RWPE2 (cell line): ENCODE measurements around the gene LHX5.

Experiments
- ATAC-seq: fragments of 200-7000 bp; cut with Tn5 transposase; 3 replicates; pipeline ENCODE4 v1.9.1; 2021; ENCODE audit warnings: low read depth
- DNase-seq: peaks from one replicate; pipeline ENCODE4 v3.0.0-alpha.2; 2020; ENCODE audit warnings: low spot score
- H3K27ac ChIP-seq: fragments of 450-650 bp; 2 replicates; pipeline ENCODE4 v1.5.1; 2017; ENCODE audit warnings: mild to moderate bottlenecking; ENCODE audit not compliant: poor library complexity, severe bottlenecking
- H3K27me3 ChIP-seq: fragments of 250-450 bp; sonication (Bioruptor Pico); 2 replicates; pipeline ENCODE4 v1.5.1; 2021; ENCODE audit warnings: mild to moderate bottlenecking, moderate library complexity; ENCODE audit not compliant: insufficient read depth, poor library complexity, severe bottlenecking
- H3K36me3 ChIP-seq: fragments of 250-450 bp; sonication (Bioruptor Pico); 2 replicates; pipeline ENCODE4 v1.5.1; 2020; ENCODE audit warnings: low read depth, mild to moderate bottlenecking, moderate library complexity
- H3K4me1 ChIP-seq: fragments of 250-450 bp; sonication (Bioruptor Pico); 2 replicates; pipeline ENCODE4 v1.5.1; 2021; ENCODE audit warnings: mild to moderate bottlenecking, moderate library complexity; ENCODE audit not compliant: insufficient read depth, poor library complexity, severe bottlenecking
- H3K4me3 ChIP-seq: fragments of 250-450 bp; sonication (Bioruptor Pico); 2 replicates; pipeline ENCODE4 v1.5.1; 2021; ENCODE audit warnings: mild to moderate bottlenecking, moderate library complexity; ENCODE audit not compliant: severe bottlenecking
- H3K9me3 ChIP-seq: fragments of 250-450 bp; sonication (Bioruptor Pico); 2 replicates; pipeline ENCODE4 v1.5.1; 2021; ENCODE audit warnings: mild to moderate bottlenecking, moderate library complexity; ENCODE audit not compliant: severe bottlenecking
- TF ChIP-seq, protein P1 (sequence below): fragments of 450-650 bp; IDR thresholded peaks from one replicate; pipeline ENCODE4 v1.5.1; 2017; ENCODE audit warnings: mild to moderate bottlenecking, moderate library complexity; ENCODE audit not compliant: poor library complexity, severe bottlenecking

Gene LHX5

DNA sequence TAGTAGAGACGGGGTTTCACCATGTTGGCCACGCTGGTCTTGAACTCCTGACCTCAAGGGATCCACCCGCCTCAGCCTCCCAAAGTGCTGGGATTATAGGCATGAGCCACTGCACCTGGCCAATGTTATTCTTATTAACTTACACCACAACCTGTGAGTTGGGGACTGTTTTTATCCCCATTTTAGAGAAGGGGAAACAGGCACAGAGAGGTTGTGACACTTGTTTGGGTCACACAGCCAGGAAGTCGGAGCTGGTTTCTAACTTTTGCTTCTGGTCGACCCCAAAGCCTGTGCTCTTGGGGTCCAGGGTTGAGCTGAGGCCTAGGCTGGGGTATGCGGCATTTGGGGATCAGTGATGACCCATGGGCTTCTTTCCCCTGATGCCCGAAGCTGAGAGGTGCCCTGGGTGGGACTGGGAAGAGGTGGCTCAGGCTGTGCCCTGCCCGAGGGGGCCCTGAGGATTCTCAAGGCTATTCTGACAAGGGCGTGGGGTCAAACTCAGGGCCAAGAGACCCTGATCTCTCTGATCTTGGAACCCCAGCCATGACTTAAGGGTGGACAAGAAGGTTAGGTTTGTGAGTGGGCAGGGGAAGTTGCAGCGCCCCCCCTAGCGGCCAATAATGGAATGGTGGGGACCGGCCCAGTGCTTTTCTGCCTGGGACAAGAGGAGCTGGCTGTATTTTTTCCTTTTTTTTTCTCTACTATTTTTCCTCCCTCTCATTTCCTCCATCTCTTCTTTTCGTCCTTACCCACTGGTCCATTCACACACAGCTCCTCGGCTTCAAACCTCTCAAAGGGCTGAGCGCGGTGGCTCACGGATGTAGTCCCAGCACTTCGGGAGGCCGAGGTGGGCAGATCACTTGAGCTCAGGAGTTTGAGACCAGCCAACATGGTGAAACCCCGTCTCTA is 46.5 kb downstream of the LHX5 start:
- no peak overlapping the region for H3K4me3 ChIP-seq
- H3K4me1 ChIP-seq: no peaks in the 10 kb centered on the region
- H3K9me3 ChIP-seq: no peaks in the 10 kb centered on the region
- H3K27ac ChIP-seq: no peak overlapping the region
- ATAC-seq: no peak
- TF ChIP-seq, protein P1, sequence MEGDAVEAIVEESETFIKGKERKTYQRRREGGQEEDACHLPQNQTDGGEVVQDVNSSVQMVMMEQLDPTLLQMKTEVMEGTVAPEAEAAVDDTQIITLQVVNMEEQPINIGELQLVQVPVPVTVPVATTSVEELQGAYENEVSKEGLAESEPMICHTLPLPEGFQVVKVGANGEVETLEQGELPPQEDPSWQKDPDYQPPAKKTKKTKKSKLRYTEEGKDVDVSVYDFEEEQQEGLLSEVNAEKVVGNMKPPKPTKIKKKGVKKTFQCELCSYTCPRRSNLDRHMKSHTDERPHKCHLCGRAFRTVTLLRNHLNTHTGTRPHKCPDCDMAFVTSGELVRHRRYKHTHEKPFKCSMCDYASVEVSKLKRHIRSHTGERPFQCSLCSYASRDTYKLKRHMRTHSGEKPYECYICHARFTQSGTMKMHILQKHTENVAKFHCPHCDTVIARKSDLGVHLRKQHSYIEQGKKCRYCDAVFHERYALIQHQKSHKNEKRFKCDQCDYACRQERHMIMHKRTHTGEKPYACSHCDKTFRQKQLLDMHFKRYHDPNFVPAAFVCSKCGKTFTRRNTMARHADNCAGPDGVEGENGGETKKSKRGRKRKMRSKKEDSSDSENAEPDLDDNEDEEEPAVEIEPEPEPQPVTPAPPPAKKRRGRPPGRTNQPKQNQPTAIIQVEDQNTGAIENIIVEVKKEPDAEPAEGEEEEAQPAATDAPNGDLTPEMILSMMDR: peak; percentile 83
- H3K36me3 ChIP-seq: no peaks in the 10 kb centered on the region
- no peaks in the 10 kb centered on the region for H3K27me3 ChIP-seq
- DNase-seq: no peak

DNA sequence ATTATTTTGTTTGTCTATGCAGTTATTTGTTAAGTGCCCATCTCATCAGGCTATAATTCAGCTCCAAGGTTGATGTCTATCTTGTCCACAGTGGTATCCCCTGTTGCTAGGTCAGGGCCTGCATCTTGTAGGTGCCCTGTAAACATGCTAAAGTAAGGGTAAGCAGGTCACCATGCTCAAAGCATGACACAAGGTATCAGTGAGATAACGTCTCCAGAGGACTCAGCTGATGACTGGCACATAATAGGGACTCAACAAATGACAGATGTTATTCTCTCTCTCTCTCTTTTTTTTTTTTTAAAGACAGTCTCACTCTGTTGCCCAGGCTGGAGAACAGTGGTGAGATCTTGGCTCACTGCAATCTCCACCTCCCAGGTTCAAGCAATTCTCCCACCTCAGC is 47.2 kb downstream of the LHX5 start:
- no peak overlapping the region for H3K27ac ChIP-seq
- DNase-seq (no peak), ATAC-seq (no peak)
- H3K4me1 ChIP-seq: no peaks in the 10 kb centered on the region
- H3K27me3 ChIP-seq: no peaks in the 10 kb centered on the region
- H3K4me3 ChIP-seq: no peak overlapping the region
- H3K9me3 ChIP-seq: no peaks in the 10 kb centered on the region
- no peaks in the 10 kb centered on the region for H3K36me3 ChIP-seq
- TF ChIP-seq, protein P1: no peak

GRCh38 chr12:113422886-113423669 is 48.6 kb downstream of the LHX5 start:
- Histone ChIP-seq H3K27ac (peak overlapping the region; percentile 56), H3K36me3 (no peaks in the 10 kb centered on the region), H3K9me3 (no peaks in the 10 kb centered on the region), H3K4me3 (peak overlapping the region; percentile 43), H3K27me3 (no peaks in the 10 kb centered on the region), H3K4me1 (no peaks in the 10 kb centered on the region)
- DNase-seq (no peak), ATAC-seq (no peak)
- TF ChIP-seq, protein P1: no peak

GRCh38 chr12:113422030-113422885 is 49.4 kb downstream of the LHX5 start, which contains the start of gene SDSL:
Gene SDSL (plus strand): TSS chr12:113422380. CDS start chr12:113427983, 5,603 bp downstream.
- no peaks in the 10 kb centered on the region for H3K27me3 ChIP-seq
- H3K36me3 ChIP-seq: no peaks in the 10 kb centered on the region
- no peaks in the 10 kb centered on the region for H3K9me3 ChIP-seq
- no peaks in the 10 kb centered on the region for H3K4me1 ChIP-seq
- H3K4me3 ChIP-seq: peak within 1 kb of the TSS; percentile 43
- H3K27ac ChIP-seq: peak within 1 kb of the TSS; percentile 56
- peak; percentile 99 for ATAC-seq
- TF ChIP-seq, protein P1: no peak
- DNase-seq: peak; percentile 87
